Testis (tissue), 3 donors: ENCODE results near the gene GDPD5. TPM values are rescaled to one million over a fixed set of nuclear protein-coding genes. Genes with fewer than 3 reads are reported as not detected.

Experiments used
- DNase-seq: peaks from one replicate; pipeline ENCODE4 v3.0.0-alpha.2; 2019
- H3K27ac ChIP-seq, 2 donors: fragments of 200-600 bp; sonication (generic); one replicate each; pipeline ENCODE4 v1.5.1; 2019
- H3K27me3 ChIP-seq: fragments of 200-600 bp; sonication (generic); one replicate; pipeline ENCODE4 v1.5.1; 2019
- H3K36me3 ChIP-seq: fragments of 200-600 bp; sonication (generic); one replicate; pipeline ENCODE4 v1.5.1; 2017; ENCODE audit warnings: low read depth; ENCODE audit errors: missing control alignments
- H3K4me1 ChIP-seq: fragments of 200-600 bp; sonication (generic); one replicate; pipeline ENCODE4 v1.5.1; 2019
- H3K4me3 ChIP-seq, 2 donors: fragments of 200-600 bp; sonication (generic); one replicate each; pipeline ENCODE4 v1.5.1; 2017 to 2019
- H3K9me3 ChIP-seq: fragments of 200-600 bp; sonication (generic); one replicate; pipeline ENCODE4 v1.5.1; 2017
- CTCF ChIP-seq, 3 experiments: fragments of 450-650 bp in 2 of 3; fragments of 200-600 bp in 1 of 3; sonication (generic) in 1 of 3; IDR thresholded peaks; one replicate each; pipeline ENCODE4 v1.5.1; 2016 to 2019; ENCODE audit warnings: antibody characterized with exemption in 3 of 3, mild to moderate bottlenecking in 2 of 3, moderate library complexity in 1 of 3
- POLR2A ChIP-seq: fragments of 450-650 bp; IDR thresholded peaks from one replicate; pipeline ENCODE4 v1.6.1; 2017; ENCODE audit warnings: antibody characterized with exemption, mild to moderate bottlenecking, moderate library complexity
- WGBS, 2 donors: methylation state at CpG; one replicate each; pipeline ENCODE4 v1.1.5; 2018; 5-methylcytosine and 5-hydroxymethylcytosine counted together
- intact Hi-C: fragments of 100-400 bp; cut with DNase I; formaldehyde crosslinking; loops from one replicate; pipeline ENCODE4 v1.15.1; 2023; ENCODE audit warnings: low total_unique reads
- polyA plus RNA-seq: library from polyadenylated mRNA; stranded (reverse); fragments of 350-450 nt; fragmentation: Illumina TruSeq; extraction: RNeasy Lipid Tissue Mini Kit (QIAGEN cat#74804); gene quantifications from one replicate; pipeline ENCODE4 v1.2.3, GENCODE V29; 2014; ENCODE audit warnings: low read depth, low replicate concordance; ENCODE audit not compliant: insufficient read depth
- small RNA-seq, 2 donors: library from RNA; depleted of rRNA; stranded (forward); fragments of <200 nt; gene quantifications; one replicate each; pipeline ENCODE3, GENCODE V24; 2016
- total RNA-seq, 2 donors: library from RNA; depleted of rRNA; stranded (reverse); fragments of >200 nt; gene quantifications; one replicate each; pipeline ENCODE4 v1.2.3, GENCODE V29; 2016

The GDPD5 gene
- total and polyA plus RNA-seq, 3 donors from 2014 or later = 43.3 to 99.5 (median 65.8) TPM

GRCh38 chr11:75386942-75387630, 138.7 kb downstream of the GDPD5 start:
- no peaks in the 10 kb centered on the region for H3K9me3 ChIP-seq
- H3K27me3 ChIP-seq = no peaks in the 10 kb centered on the region
- DNase-seq = no peak
- peaks cover 6% of the 10 kb centered on the region for H3K4me1 ChIP-seq
- intact Hi-C loops = loop anchor here (10.0 kb wide), 2 partner anchors 52 to 102 kb away; no protein-coding TSS in a partner anchor
- no peak overlapping the region for H3K27ac ChIP-seq
- 62 to 65% methylated on average over 3 of the region's 3 CpGs for WGBS, 2 donors
- H3K36me3 ChIP-seq = no peaks in the 10 kb centered on the region
- TF ChIP-seq CTCF (IDR thresholded peaks at IDR 0.05) = no peak
- no peak for TF ChIP-seq POLR2A
- no peak overlapping the region for H3K4me3 ChIP-seq

Small RNA genes within 50 kb of the gene (small RNA-seq; reads per million reads assigned to genes)
- gene SNORD15A (0 reads per million in 2 donors), gene SNORD15B (147 to 166 reads per million in 2 donors)

Other genes with a start within 250 kb of the GDPD5 start
- gene ARRB1, start 174.3 kb downstream of the GDPD5 start, total RNA-seq = 1 to 10 TPM; 8.4 to 8.5 TPM
- gene ARRB1, start 174.3 kb downstream of the GDPD5 start, polyA plus RNA-seq = 9.8 TPM
- gene RPS3, start 126.4 kb downstream of the GDPD5 start, total RNA-seq = 100 to 1,000 TPM; 464 to 925 TPM
- gene RPS3, start 126.4 kb downstream of the GDPD5 start, polyA plus RNA-seq = 1,294 TPM
- 10 to 100 TPM; 51.2 to 58.2 TPM for gene KLHL35, start 92.7 kb downstream of the GDPD5 start, total RNA-seq
- gene KLHL35, start 92.7 kb downstream of the GDPD5 start, polyA plus RNA-seq = 15.4 TPM
- gene SERPINH1, start 36.3 kb upstream of the GDPD5 start, total RNA-seq = 100 to 1,000 TPM; 122 to 178 TPM
- 92.2 TPM for gene SERPINH1, start 36.3 kb upstream of the GDPD5 start, polyA plus RNA-seq
- gene MAP6, start 143.1 kb upstream of the GDPD5 start, total RNA-seq = 10 to 100 TPM; 17.8 to 23.8 TPM
- gene MAP6, start 143.1 kb upstream of the GDPD5 start, polyA plus RNA-seq = 38.1 TPM
- gene MOGAT2, start 191.9 kb upstream of the GDPD5 start, total RNA-seq = under 1 TPM; 0.19 to 0.31 TPM
- gene MOGAT2, start 191.9 kb upstream of the GDPD5 start, polyA plus RNA-seq = 0.24 TPM
- gene DGAT2, start 242.8 kb upstream of the GDPD5 start, total RNA-seq = 10 to 100 TPM; 40.9 to 54.6 TPM
- 77.6 TPM for gene DGAT2, start 242.8 kb upstream of the GDPD5 start, polyA plus RNA-seq